SK-N-SH treated with all-trans-retinoic acid at 6 μM for 48 hours (cell line): Measurements from ENCODE around the gene NOD2.

Experiments
- ATAC-seq: fragments of 200-7000 bp; cut with Tn5 transposase; 3 replicates; pipeline ENCODE4 v1.9.1; 2020; ENCODE audit warnings: mild to moderate bottlenecking, moderate library complexity
- ARNTL ChIP-seq: fragments of 450-650 bp; formaldehyde crosslinking; IDR thresholded peaks from 2 replicates; pipeline ENCODE4 v1.5.0; 2020; ENCODE audit warnings: low read depth, mild to moderate bottlenecking, moderate library complexity, borderline replicate concordance
- BACH2 ChIP-seq: fragments of 250-450 bp; sonication (Bioruptor Pico); IDR thresholded peaks from 2 replicates; pipeline ENCODE4 v1.9.0; 2021; ENCODE audit warnings: mild to moderate bottlenecking, borderline replicate concordance
- CREB5 ChIP-seq: fragments of 250-450 bp; sonication (Bioruptor Pico); IDR thresholded peaks from 2 replicates; pipeline ENCODE4 v1.5.1; 2020; ENCODE audit warnings: low read depth, mild to moderate bottlenecking, moderate library complexity
- CSDC2 ChIP-seq: fragments of 250-450 bp; sonication (Bioruptor Pico); IDR thresholded peaks from 2 replicates; pipeline ENCODE4 v1.5.0; 2020; ENCODE audit warnings: mild to moderate bottlenecking, moderate library complexity
- ESRRG ChIP-seq: fragments of 250-450 bp; sonication (Bioruptor Pico); IDR thresholded peaks from 2 replicates; pipeline ENCODE4 v1.6.1; 2021; ENCODE audit warnings: mild to moderate bottlenecking
- GLIS3 ChIP-seq: fragments of 250-450 bp; sonication (Bioruptor Pico); IDR thresholded peaks from 2 replicates; pipeline ENCODE4 v1.5.0; 2020; ENCODE audit warnings: mild to moderate bottlenecking, moderate library complexity
- ISL1 ChIP-seq: fragments of 250-450 bp; sonication (Bioruptor Pico); IDR thresholded peaks from 2 replicates; pipeline ENCODE4 v2.1.2; 2022; ENCODE audit warnings: mild to moderate bottlenecking, moderate library complexity
- OSR1 ChIP-seq: fragments of 250-450 bp; sonication (Bioruptor Pico); IDR thresholded peaks from 2 replicates; pipeline ENCODE4 v1.8.0; 2022; ENCODE audit warnings: moderate library complexity, mild to moderate bottlenecking, inconsistent platforms
- PATZ1 ChIP-seq: fragments of 250-450 bp; sonication (Bioruptor Pico); IDR thresholded peaks from 2 replicates; pipeline ENCODE4 v1.8.0; 2020; ENCODE audit warnings: mild to moderate bottlenecking, moderate library complexity, borderline replicate concordance
- POU6F1 ChIP-seq: fragments of 250-450 bp; sonication (Bioruptor Pico); IDR thresholded peaks from 2 replicates; pipeline ENCODE4 v1.8.0; 2021; ENCODE audit warnings: low read depth, mild to moderate bottlenecking, moderate library complexity, borderline replicate concordance
- PPARA ChIP-seq: fragments of 250-450 bp; sonication (Bioruptor Pico); IDR thresholded peaks from 2 replicates; pipeline ENCODE4 v1.5.0; 2020; ENCODE audit warnings: mild to moderate bottlenecking, borderline replicate concordance
- RARB ChIP-seq: fragments of 250-450 bp; sonication (Bioruptor Pico); IDR thresholded peaks from 2 replicates; pipeline ENCODE4 v1.8.0; 2021; ENCODE audit warnings: mild to moderate bottlenecking, moderate library complexity
- SNAI2 ChIP-seq: fragments of 250-450 bp; sonication (Bioruptor Pico); IDR thresholded peaks from 2 replicates; pipeline ENCODE4 v1.5.0; 2020; ENCODE audit warnings: mild to moderate bottlenecking, moderate library complexity
- TCF4 ChIP-seq: fragments of 250-450 bp; sonication (Bioruptor Pico); IDR thresholded peaks from 2 replicates; pipeline ENCODE4 v1.8.0; 2021; ENCODE audit warnings: mild to moderate bottlenecking, moderate library complexity, borderline replicate concordance
- TOX ChIP-seq: fragments of 250-450 bp; sonication (Bioruptor Pico); IDR thresholded peaks from 2 replicates; pipeline ENCODE4 v1.8.0; 2021; ENCODE audit warnings: mild to moderate bottlenecking, moderate library complexity, borderline replicate concordance
- TSHZ2 ChIP-seq: fragments of 250-450 bp; sonication (Bioruptor Pico); IDR thresholded peaks from 2 replicates; pipeline ENCODE4 v1.5.0; 2020; ENCODE audit warnings: mild to moderate bottlenecking, moderate library complexity
- ZFP30 ChIP-seq: fragments of 450-650 bp; formaldehyde crosslinking; IDR thresholded peaks from 2 replicates; pipeline ENCODE4 v1.5.0; 2022; ENCODE audit warnings: mild to moderate bottlenecking, moderate library complexity
- ZNF565 ChIP-seq: fragments of 450-650 bp; formaldehyde crosslinking; conservative IDR thresholded peaks from 2 replicates; pipeline ENCODE4 v1.5.0; 2020; ENCODE audit warnings: low read depth, mild to moderate bottlenecking, moderate library complexity
- ZNF70 ChIP-seq: fragments of 450-650 bp; formaldehyde crosslinking; IDR thresholded peaks from 2 replicates; pipeline ENCODE4 v1.5.0; 2020; ENCODE audit warnings: mild to moderate bottlenecking, moderate library complexity
- ZNF8 ChIP-seq: fragments of 450-650 bp; formaldehyde crosslinking; IDR thresholded peaks from 2 replicates; pipeline ENCODE4 v1.5.0; 2020; ENCODE audit warnings: mild to moderate bottlenecking, moderate library complexity

Gene NOD2

DNA sequence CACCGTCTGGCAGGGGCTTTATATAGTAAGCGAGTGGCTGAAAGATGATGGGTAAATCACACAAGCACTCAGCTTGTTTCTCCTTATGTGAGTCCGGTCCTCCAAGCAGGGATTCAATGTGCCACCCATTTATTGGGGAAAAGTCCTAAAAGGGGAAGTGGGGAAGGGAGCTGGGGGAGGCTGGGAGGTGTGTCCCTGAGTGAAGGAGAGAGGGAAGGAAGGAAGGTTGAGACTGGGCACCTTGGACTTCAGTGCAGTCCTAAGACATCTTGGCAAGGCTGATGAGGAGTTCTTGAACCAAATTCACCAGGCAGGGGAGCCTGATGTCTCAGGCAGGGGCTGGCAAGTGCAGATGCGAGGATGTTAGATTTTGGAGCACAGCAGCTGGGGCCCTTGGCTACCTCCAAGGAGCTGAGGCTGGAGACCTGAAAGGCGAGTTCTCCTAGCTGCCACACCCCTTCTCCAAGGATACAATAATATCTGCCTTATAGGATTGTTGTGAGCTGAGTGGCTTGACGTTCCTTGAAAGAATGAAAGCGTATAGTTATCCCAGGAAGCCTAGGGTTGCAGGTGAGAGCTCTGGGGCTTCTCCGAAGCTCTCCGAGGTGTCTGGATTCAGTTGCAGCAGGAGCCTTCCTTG is 25.5 kb downstream of the NOD2 start:
- TF ChIP-seq TOX (CRISPR knock-in tag) = no peak
- TF ChIP-seq BACH2 (CRISPR knock-in tag) = no peak
- no peak for TF ChIP-seq ZFP30
- TF ChIP-seq, all 23 proteins: peak for 0
- ATAC-seq = no peak

DNA sequence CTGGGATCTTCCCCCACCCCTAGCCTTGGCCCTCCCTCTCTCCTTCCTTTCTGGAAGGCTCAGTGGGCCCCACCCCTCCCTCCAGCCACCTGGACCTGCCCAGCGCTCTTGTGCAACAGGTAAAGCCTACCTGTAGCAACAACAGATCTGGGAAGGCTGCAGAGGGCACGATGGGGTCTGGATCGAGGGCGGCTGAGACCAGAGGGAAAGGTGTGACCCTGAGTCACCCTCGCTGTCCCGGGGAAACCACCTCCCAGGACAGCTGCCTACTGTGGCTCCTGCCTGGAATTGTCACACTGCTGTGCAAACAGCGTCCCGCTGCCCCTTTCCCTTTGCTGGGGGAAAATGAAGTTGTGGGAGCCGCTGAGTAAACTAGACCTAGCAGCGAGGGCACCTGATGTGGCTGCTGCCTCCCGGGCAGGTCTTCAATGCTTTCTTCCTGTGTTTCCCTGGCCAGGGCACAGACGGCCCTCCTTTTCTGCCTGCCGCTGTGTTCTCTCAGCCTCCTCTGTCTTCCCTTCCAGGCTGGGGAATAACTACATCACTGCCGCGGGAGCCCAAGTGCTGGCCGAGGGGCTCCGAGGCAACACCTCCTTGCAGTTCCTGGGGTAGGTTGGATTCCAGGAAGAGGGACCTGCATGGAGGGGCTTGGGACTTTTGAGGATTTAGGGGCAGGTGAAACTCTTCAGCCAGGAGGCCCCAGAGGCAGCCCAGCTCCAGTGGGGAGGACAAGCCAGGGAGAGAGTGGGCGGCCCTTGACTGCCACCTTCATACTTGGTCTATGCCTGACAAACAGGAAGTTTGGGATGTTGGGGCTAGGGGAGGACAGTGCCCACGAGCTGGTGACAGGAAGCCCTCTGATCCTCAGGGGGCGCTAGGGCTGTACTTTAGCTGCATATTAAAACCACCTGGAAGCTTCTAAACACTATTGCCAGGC is 26.3 kb downstream of the NOD2 start:
- no peak for ATAC-seq
- TF ChIP-seq ZNF8 (CRISPR knock-in tag) (no peak), POU6F1 (CRISPR knock-in tag) (no peak), TSHZ2 (CRISPR knock-in tag) (no peak), TOX (CRISPR knock-in tag) (no peak), ISL1 (no peak), ZFP30 (no peak), PPARA (no peak), BACH2 (CRISPR knock-in tag) (no peak), SNAI2 (CRISPR knock-in tag) (no peak), CSDC2 (CRISPR knock-in tag) (no peak), ZNF70 (no peak), ESRRG (no peak), TCF4 (CRISPR knock-in tag) (no peak), ARNTL (CRISPR knock-in tag) (no peak), PATZ1 (CRISPR knock-in tag) (no peak), OSR1 (CRISPR knock-in tag) (no peak), CREB5 (CRISPR knock-in tag) (no peak), GLIS3 (no peak), RARB (CRISPR knock-in tag) (no peak), ZNF565 (no peak)
- TF ChIP-seq, all 23 proteins: peak for 0

DNA sequence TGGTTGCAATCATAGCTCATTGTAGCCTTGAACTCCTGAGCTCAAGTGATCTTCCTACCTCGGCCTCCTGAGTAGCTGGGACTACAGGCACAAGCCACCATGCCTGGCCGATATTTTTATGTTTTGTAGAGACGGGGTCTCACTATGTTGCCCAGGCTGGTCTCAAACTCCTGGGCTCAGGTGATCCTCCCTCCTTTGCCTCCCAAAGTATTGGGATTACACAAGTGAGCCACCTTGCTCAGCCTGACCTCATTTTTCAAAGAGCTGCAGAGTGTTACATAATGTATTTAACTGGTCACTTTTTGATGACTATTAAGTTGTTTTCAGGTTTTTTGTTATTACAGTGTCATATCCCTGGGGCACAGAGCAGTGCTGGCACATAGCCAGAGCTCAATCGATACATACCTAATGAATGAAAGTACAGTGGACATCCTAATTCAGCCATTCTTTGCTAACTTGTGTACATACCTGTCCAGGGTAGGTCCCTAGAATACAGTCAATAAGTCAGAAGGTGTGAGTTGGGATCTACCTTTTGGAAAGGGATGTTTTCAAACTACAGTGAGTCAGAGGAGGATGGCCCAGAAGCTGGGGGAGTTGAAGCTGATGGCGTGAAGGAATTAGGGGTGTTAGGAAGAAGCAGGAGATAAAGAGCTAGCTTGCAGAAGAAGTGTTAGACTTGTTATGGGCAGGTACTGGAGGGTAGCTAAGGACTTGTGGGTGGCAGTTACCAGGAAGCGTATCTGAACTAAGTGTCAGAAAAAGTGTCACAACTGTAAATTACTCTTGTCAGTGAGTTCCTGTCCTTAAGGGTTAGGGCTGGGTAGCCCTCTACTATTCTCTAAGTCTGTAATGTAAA is 28.4 kb downstream of the NOD2 start:
- no peak for ATAC-seq
- TF ChIP-seq PPARA = no peak
